Esophagus (tissue), 2 donors: ENCODE results near the gene TRPV5. TPM values are rescaled to one million over a fixed set of nuclear protein-coding genes. Genes with fewer than 3 reads are reported as not detected.

Source experiments
- H3K27ac ChIP-seq, 2 donors: one replicate each; pipeline ENCODE4 v1.5.1; 2013; ENCODE audit warnings: low read depth in 2 of 2, mild to moderate bottlenecking in 2 of 2, inconsistent platforms in 1 of 2, low read length in 1 of 2, moderate library complexity in 1 of 2
- H3K27me3 ChIP-seq, 2 donors: one replicate each; pipeline ENCODE4 v1.6.1; 2013; ENCODE audit warnings: low read length in 2 of 2, control low read depth in 1 of 2, mild to moderate bottlenecking in 1 of 2; ENCODE audit not compliant: insufficient read depth in 2 of 2, control insufficient read depth in 1 of 2
- H3K36me3 ChIP-seq, 2 donors: one replicate each; pipeline ENCODE4 v1.6.1; 2013; ENCODE audit warnings: low read length in 1 of 2; ENCODE audit not compliant: control insufficient read depth in 2 of 2, insufficient read depth in 2 of 2
- H3K4me1 ChIP-seq, 2 donors: one replicate each; pipeline ENCODE4 v1.6.1; 2013; ENCODE audit warnings: low read length in 1 of 2; ENCODE audit not compliant: control insufficient read depth in 2 of 2, insufficient read depth in 2 of 2
- H3K4me3 ChIP-seq, 2 donors: one replicate each; pipeline ENCODE4 v1.5.1; 2013; ENCODE audit warnings: low read length in 2 of 2, mild to moderate bottlenecking in 2 of 2, low read depth in 1 of 2, moderate library complexity in 1 of 2
- H3K9me3 ChIP-seq, 2 donors: one replicate each; pipeline ENCODE4 v1.6.1; 2013; ENCODE audit warnings: mild to moderate bottlenecking in 2 of 2, low read depth in 1 of 2, low read length in 1 of 2, moderate library complexity in 1 of 2; ENCODE audit not compliant: control insufficient read depth in 2 of 2, insufficient read depth in 1 of 2
- whole genome bisulfite sequencing, 2 donors: extraction: QIAGEN DNeasy Blood & Tissue Kit; methylation state at CpG; one replicate each; pipeline ENCODE4 v1.1.7; 2013; 5-methylcytosine and 5-hydroxymethylcytosine counted together
- polyA plus RNA-seq, 2 donors: library from polyadenylated mRNA; stranded (reverse); fragments of 200-250 nt; gene quantifications; one replicate each; pipeline ENCODE4 v1.2.3, GENCODE V29; 2013
- donor health status: healthy with polysubstance abuse.
- donor health status: Bipolar disorder and iron deficiency.

Gene TRPV5
- polyA plus RNA-seq, 2 donors, result not detected

- WGBS, 2 donors, result 87% methylated on average over 4 of the region's 4 CpGs
- no peaks in the 10 kb centered on the region for H3K27me3 ChIP-seq
- H3K36me3 ChIP-seq, result no peaks in the 10 kb centered on the region
- no peak overlapping the region for H3K4me3 ChIP-seq
- H3K9me3 ChIP-seq, result no peaks in the 10 kb centered on the region
- no peak overlapping the region for H3K27ac ChIP-seq
- no peaks in the 10 kb centered on the region for H3K4me1 ChIP-seq
Measured at GRCh38 chr7:142961595-142961972, 28.0 kb upstream of the TRPV5 start.

GRCh38 chr7:142960955-142961512, 27.5 kb upstream of the TRPV5 start:
- Histone ChIP-seq H3K4me1 (no peaks in the 10 kb centered on the region), H3K36me3 (no peaks in the 10 kb centered on the region), H3K27ac (no peak overlapping the region), H3K9me3 (no peaks in the 10 kb centered on the region), H3K4me3 (no peak overlapping the region), H3K27me3 (no peaks in the 10 kb centered on the region)
- 80 to 83% methylated on average over 5 of the region's 5 CpGs for WGBS, 2 donors

GRCh38 chr7:142959202-142959601, 25.7 kb upstream of the TRPV5 start:
- peaks cover 0 to 4% of the 10 kb centered on the region in 2 donors for H3K9me3 ChIP-seq
- H3K36me3 ChIP-seq, result no peaks in the 10 kb centered on the region
- H3K4me3 ChIP-seq, result no peak overlapping the region
- H3K4me1 ChIP-seq, result no peaks in the 10 kb centered on the region
- H3K27me3 ChIP-seq, result no peaks in the 10 kb centered on the region
- no peak overlapping the region for H3K27ac ChIP-seq

- H3K4me3 ChIP-seq, result no peak overlapping the region
- H3K27me3 ChIP-seq, result no peaks in the 10 kb centered on the region
- no peaks in the 10 kb centered on the region for H3K36me3 ChIP-seq
- H3K9me3 ChIP-seq, result peaks cover 0 to 7% of the 10 kb centered on the region in 2 donors
- no peaks in the 10 kb centered on the region for H3K4me1 ChIP-seq
- H3K27ac ChIP-seq, result no peak overlapping the region
- WGBS, 2 donors, result 72 to 76% methylated on average over 8 of the region's 8 CpGs
Measured at GRCh38 chr7:142957723-142958122, 24.2 kb upstream of the TRPV5 start.

GRCh38 chr7:142956951-142957623, 23.5 kb upstream of the TRPV5 start:
- no peaks in the 10 kb centered on the region for H3K27me3 ChIP-seq
- 37 to 56% methylated on average over 3 of the region's 3 CpGs for WGBS, 2 donors
- no peaks in the 10 kb centered on the region for H3K4me1 ChIP-seq
- H3K4me3 ChIP-seq, result no peak overlapping the region
- H3K27ac ChIP-seq, result no peak overlapping the region
- H3K9me3 ChIP-seq, result peaks cover 0 to 7% of the 10 kb centered on the region in 2 donors
- no peaks in the 10 kb centered on the region for H3K36me3 ChIP-seq

GRCh38 chr7:142954680-142955268, 21.2 kb upstream of the TRPV5 start:
- Histone ChIP-seq H3K27ac (no peak overlapping the region), H3K27me3 (no peaks in the 10 kb centered on the region), H3K4me3 (no peak overlapping the region), H3K36me3 (no peaks in the 10 kb centered on the region), H3K9me3 (peaks cover 0 to 7% of the 10 kb centered on the region in 2 donors), H3K4me1 (no peaks in the 10 kb centered on the region)

- no peaks in the 10 kb centered on the region for H3K36me3 ChIP-seq
Measured at GRCh38 chr7:142950235-142950634, 16.7 kb upstream of the TRPV5 start.

GRCh38 chr7:142948603-142949002, 15.1 kb upstream of the TRPV5 start:
- Histone ChIP-seq H3K4me1 (peaks cover 2 to 8% of the 10 kb centered on the region in 2 donors), H3K27ac (no peak overlapping the region), H3K9me3 (no peaks in the 10 kb centered on the region), H3K27me3 (no peaks in the 10 kb centered on the region), H3K4me3 (no peak overlapping the region), H3K36me3 (no peaks in the 10 kb centered on the region)
- 93 to 97% methylated on average over 4 of the region's 4 CpGs for WGBS, 2 donors

More at GRCh38 chr7:142950235-142950634, 16.7 kb upstream of the TRPV5 start:
- H3K9me3 ChIP-seq, result peaks cover 0 to 7% of the 10 kb centered on the region in 2 donors
- H3K27me3 ChIP-seq, result no peaks in the 10 kb centered on the region
- no peaks in the 10 kb centered on the region for H3K4me1 ChIP-seq
- H3K4me3 ChIP-seq, result no peak overlapping the region
- no peak overlapping the region for H3K27ac ChIP-seq

GRCh38 chr7:142945001-142945400, 11.5 kb upstream of the TRPV5 start:
- Histone ChIP-seq H3K36me3 (no peaks in the 10 kb centered on the region), H3K4me1 (peaks cover 4 to 18% of the 10 kb centered on the region in 2 donors), H3K4me3 (no peak overlapping the region), H3K27ac (no peak overlapping the region), H3K27me3 (no peaks in the 10 kb centered on the region), H3K9me3 (no peaks in the 10 kb centered on the region)
- WGBS, 2 donors, result 55 to 62% methylated on average over 3 of the region's 3 CpGs
